Erythroblast (primary cell): ENCODE data around the gene IL6.
"Not testable (repeated sequence)": the region's sequence is repeated elsewhere in the genome, so short reads cannot be mapped to it uniquely, and the experiment has no call there.

Experiments
- DNase-seq, 2 experiments: peaks; one replicate each; lab custom pipeline; 2025; lab: John Stamatoyannopoulos, UW
- GATA1 ChIP-seq: IDR thresholded peaks from 2 replicates; pipeline ENCODE4 v1.6.1; 2011; ENCODE audit warnings: low read depth, mild to moderate bottlenecking, control low read depth, low read length, moderate library complexity
- POLR2A ChIP-seq: IDR thresholded peaks from 2 replicates; pipeline ENCODE4 v1.6.1; 2011; ENCODE audit warnings: mild to moderate bottlenecking, low read length

Gene IL6

GRCh38 chr7:22765609-22766008 lies 38.6 kb downstream of the IL6 start:
- DNase-seq, result no peak
- TF ChIP-seq GATA1 (no peak), POLR2A (no peak)

- no peak for TF ChIP-seq POLR2A
- TF ChIP-seq GATA1, result no peak
- no peak for DNase-seq
Observed at GRCh38 chr7:22771194-22771871, 44.3 kb downstream of the IL6 start.

GRCh38 chr7:22771872-22772228 lies 44.9 kb downstream of the IL6 start:
- no peak for TF ChIP-seq POLR2A
- TF ChIP-seq GATA1, result no peak
- peak in 1 of 2 experiments; percentile 37 for DNase-seq

GRCh38 chr7:22772885-22773284 lies 45.9 kb downstream of the IL6 start:
- TF ChIP-seq POLR2A, result no peak
- no peak for TF ChIP-seq GATA1
- no peak for DNase-seq

- DNase-seq, result no peak
- TF ChIP-seq GATA1, result no peak
- TF ChIP-seq POLR2A, result no peak
Observed at GRCh38 chr7:22776964-22777363, 50.0 kb downstream of the IL6 start.

- DNase-seq, result not testable (repeated sequence)
Observed at GRCh38 chr7:22779730-22780323, 52.8 kb downstream of the IL6 start.

- TF ChIP-seq POLR2A (no peak), GATA1 (no peak)
- DNase-seq, result no peak
Observed at GRCh38 chr7:22781230-22781711, 54.3 kb downstream of the IL6 start.
